PC-9 (cell line): ENCODE data around the gene ZNF222. TPM values are rescaled to one million over a fixed set of nuclear protein-coding genes. Genes with fewer than 3 reads are reported as not detected.

Experiments used
- BruUV-seq: library from RNA; stranded (reverse); fragments of 400-500 nt; replicated peaks from 2 replicates; lab custom pipeline; 2021; lab: Mats Ljungman, UMichigan
- CTCF ChIA-PET: fragments of 300-600 bp; sonication (Branson Sonifier 250); formaldehyde crosslinking; loops from one replicate; lab custom pipeline; 2022; ENCODE audit warnings: antibody characterized with exemption; lab: Charles Lee
- POLR2A ChIA-PET: fragments of 300-600 bp; sonication (Branson Sonifier 250); formaldehyde crosslinking; loops from one replicate; lab custom pipeline; 2022; ENCODE audit warnings: antibody characterized with exemption; ENCODE audit not compliant: unreplicated experiment; lab: Charles Lee
- DNase-seq, 2 experiments: peaks; one replicate each; pipeline versions ENCODE4 v3.0.0 to v3.0.0-alpha.2; 2015 to 2022; ENCODE audit warnings: mixed read lengths in 1 of 2
- H2AFZ ChIP-seq: fragments of 200-600 bp; sonication (generic); 2 replicates; pipeline ENCODE4 v1.8.1; 2017; ENCODE audit warnings: antibody characterized with exemption
- H3F3A ChIP-seq: fragments of 200-600 bp; sonication (generic); 2 replicates; pipeline ENCODE4 v1.8.1; 2017; ENCODE audit warnings: antibody characterized with exemption, mild to moderate bottlenecking, low read depth; ENCODE audit not compliant: insufficient read depth
- H3K27ac ChIP-seq: fragments of 200-600 bp; sonication (generic); 2 replicates; pipeline ENCODE4 v1.6.1; 2016; ENCODE audit warnings: mixed run types
- H3K27me3 ChIP-seq: fragments of 200-600 bp; sonication (generic); 2 replicates; pipeline ENCODE4 v1.6.1; 2016; ENCODE audit warnings: low read depth, mixed run types; ENCODE audit not compliant: insufficient read depth
- H3K36me3 ChIP-seq: fragments of 200-600 bp; sonication (generic); 2 replicates; pipeline ENCODE4 v1.6.1; 2016; ENCODE audit warnings: low read depth, mixed run types
- H3K4me1 ChIP-seq: fragments of 200-600 bp; sonication (generic); replicated peaks from 2 replicates; pipeline ENCODE4 v1.6.1; 2016; ENCODE audit warnings: mixed run types; ENCODE audit not compliant: insufficient read depth
- H3K4me2 ChIP-seq: fragments of 200-600 bp; sonication (generic); 2 replicates; pipeline ENCODE4 v1.6.1; 2017; ENCODE audit warnings: mixed run types
- H3K4me3 ChIP-seq: fragments of 200-600 bp; sonication (generic); 2 replicates; pipeline ENCODE4 v1.6.1; 2016; ENCODE audit warnings: mixed run types
- H3K79me2 ChIP-seq: fragments of 200-600 bp; sonication (generic); 2 replicates; pipeline ENCODE4 v1.6.1; 2017; ENCODE audit warnings: low read depth, mixed run types
- H3K9me2 ChIP-seq: fragments of 200-600 bp; sonication (generic); 2 replicates; pipeline ENCODE4 v1.8.1; 2017; ENCODE audit warnings: mild to moderate bottlenecking; ENCODE audit not compliant: insufficient read depth
- H3K9me3 ChIP-seq: fragments of 200-600 bp; sonication (generic); 2 replicates; pipeline ENCODE4 v1.8.1; 2016; ENCODE audit warnings: low read depth; ENCODE audit not compliant: insufficient read depth
- H4K20me1 ChIP-seq: fragments of 200-600 bp; sonication (generic); 2 replicates; pipeline ENCODE4 v1.8.1; 2017; ENCODE audit not compliant: insufficient read depth
- EZH2 ChIP-seq: fragments of 200-600 bp; sonication (generic); IDR thresholded peaks from 2 replicates; pipeline ENCODE4 v1.8.0; 2017; ENCODE audit warnings: antibody characterized with exemption, low read depth
- intact Hi-C: fragments of 100-400 bp; cut with micrococcal nuclease; formaldehyde crosslinking; loops from one replicate; pipeline ENCODE4 v1.10.0; 2022; ENCODE audit not compliant: unreplicated experiment
- total RNA-seq: library from RNA; stranded (reverse); gene quantifications from 2 replicates; pipeline ENCODE4 v1.2.3, GENCODE V29; 2021
- TF ChIP-seq, protein P1 (sequence below): fragments of 200-600 bp; sonication (generic); conservative IDR thresholded peaks from 2 replicates; pipeline ENCODE4 v1.6.1; 2017; ENCODE audit warnings: mixed run types, antibody characterized with exemption, mild to moderate bottlenecking, moderate library complexity

The ZNF222 gene
- total RNA-seq, 1 experiment from 2014 or later = 2.1 TPM

DNA sequence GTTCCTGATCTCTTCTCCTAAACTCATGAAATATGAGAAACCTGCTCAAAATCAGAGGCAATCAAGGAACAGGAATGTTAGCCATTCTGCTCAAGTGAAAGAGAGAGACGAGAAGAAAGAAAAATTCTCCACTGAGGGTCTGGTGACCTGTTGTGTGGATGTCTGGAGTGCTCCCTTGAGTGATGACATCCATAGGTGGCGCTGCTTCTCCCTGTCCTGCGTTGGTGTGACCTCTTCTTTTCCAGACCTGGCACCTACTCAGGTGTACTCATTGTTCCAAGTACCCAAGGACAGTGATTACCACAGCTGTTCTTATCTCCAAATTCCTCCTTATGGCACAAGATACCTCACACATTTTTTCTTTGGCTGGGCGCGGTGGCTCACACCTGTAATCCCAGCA lies 30.7 kb downstream of the ZNF222 start:
- Histone ChIP-seq H4K20me1 (no peaks in the 10 kb centered on the region), H3K27ac (no peak overlapping the region), H3K9me3 (0 out of 2 replicates have a peak, but pooled peaks cover 5% of the 10 kb centered on the region), H2AFZ (no peak overlapping the region), H3K27me3 (no peaks in the 10 kb centered on the region), H3K79me2 (peaks cover 7% of the 10 kb centered on the region; the same call in 1 of the 2 replicates), H3K9me2 (no peaks in the 10 kb centered on the region), H3K4me3 (no peak overlapping the region), H3F3A (peaks cover 5% of the 10 kb centered on the region; the same call in 1 of the 2 replicates), H3K4me2 (no peak overlapping the region), H3K4me1 (peaks cover 7% of the 10 kb centered on the region; the same call in 1 of the 2 replicates), H3K36me3 (peaks cover 9% of the 10 kb centered on the region; the same call in 1 of the 2 replicates)
- ChIA-PET POLR2A (no interaction called here), CTCF (no interaction called here)
- intact Hi-C loops = no loop called here
- TF ChIP-seq, protein P1, sequence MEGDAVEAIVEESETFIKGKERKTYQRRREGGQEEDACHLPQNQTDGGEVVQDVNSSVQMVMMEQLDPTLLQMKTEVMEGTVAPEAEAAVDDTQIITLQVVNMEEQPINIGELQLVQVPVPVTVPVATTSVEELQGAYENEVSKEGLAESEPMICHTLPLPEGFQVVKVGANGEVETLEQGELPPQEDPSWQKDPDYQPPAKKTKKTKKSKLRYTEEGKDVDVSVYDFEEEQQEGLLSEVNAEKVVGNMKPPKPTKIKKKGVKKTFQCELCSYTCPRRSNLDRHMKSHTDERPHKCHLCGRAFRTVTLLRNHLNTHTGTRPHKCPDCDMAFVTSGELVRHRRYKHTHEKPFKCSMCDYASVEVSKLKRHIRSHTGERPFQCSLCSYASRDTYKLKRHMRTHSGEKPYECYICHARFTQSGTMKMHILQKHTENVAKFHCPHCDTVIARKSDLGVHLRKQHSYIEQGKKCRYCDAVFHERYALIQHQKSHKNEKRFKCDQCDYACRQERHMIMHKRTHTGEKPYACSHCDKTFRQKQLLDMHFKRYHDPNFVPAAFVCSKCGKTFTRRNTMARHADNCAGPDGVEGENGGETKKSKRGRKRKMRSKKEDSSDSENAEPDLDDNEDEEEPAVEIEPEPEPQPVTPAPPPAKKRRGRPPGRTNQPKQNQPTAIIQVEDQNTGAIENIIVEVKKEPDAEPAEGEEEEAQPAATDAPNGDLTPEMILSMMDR = no peak
- no peak for TF ChIP-seq EZH2
- BruUV-seq = no TSS peak
- DNase-seq = no peak

DNA sequence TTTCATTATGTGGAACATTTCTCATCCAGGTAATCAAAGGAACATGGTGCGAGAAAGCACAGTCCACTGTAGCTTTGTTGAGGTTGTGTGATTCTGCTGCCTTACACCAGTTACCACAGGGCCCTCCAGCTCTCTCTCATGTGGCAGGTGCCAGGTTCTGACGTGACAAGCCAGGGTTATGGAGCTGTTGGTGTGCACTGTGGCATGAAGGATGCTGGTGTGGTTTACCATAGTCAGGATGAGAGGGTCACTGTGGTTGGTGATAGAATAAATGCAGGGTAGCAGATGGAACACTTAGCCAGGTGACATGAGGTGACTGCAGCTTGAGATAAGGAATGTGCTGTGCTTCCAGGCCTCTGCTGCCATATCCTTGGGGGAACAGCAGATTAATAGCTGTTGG lies 34.0 kb downstream of the ZNF222 start:
- intact Hi-C loops = no loop called here
- Histone ChIP-seq H4K20me1 (no peaks in the 10 kb centered on the region), H3K79me2 (no peaks in the 10 kb centered on the region), H3K4me1 (no peaks in the 10 kb centered on the region), H3K27me3 (no peaks in the 10 kb centered on the region), H2AFZ (no peak overlapping the region), H3K4me2 (no peak overlapping the region), H3K9me2 (no peaks in the 10 kb centered on the region), H3K9me3 (0 out of 2 replicates have a peak, but pooled peaks cover 6% of the 10 kb centered on the region), H3K4me3 (no peak overlapping the region), H3F3A (no peaks in the 10 kb centered on the region), H3K36me3 (peaks cover 20% of the 10 kb centered on the region; the same call in 1 of the 2 replicates), H3K27ac (no peak overlapping the region)
- CTCF ChIA-PET = no interaction called here
- DNase-seq = no peak
- no TSS peak for BruUV-seq
- POLR2A ChIA-PET = no interaction called here
- no peak for TF ChIP-seq EZH2
- TF ChIP-seq, protein P1 = no peak

DNA sequence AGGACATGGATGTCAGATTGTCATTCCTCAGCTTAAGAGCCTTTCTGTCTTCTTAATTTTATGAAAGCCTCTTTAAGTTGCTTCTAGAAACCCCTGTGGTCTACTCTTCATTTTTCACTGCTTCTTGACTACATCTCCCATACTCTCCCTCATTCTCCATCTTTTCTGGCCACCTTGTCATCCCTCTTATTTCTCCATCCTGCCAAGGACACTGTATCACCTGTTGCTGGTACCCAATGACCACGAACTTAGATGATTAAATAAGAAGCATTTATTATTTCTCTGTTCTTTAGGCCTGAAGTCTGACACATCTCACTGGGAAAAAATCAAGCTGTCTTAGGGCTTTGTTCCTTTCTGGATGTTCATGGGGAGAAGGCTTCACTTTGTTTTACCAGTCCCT lies 35.9 kb downstream of the ZNF222 start:
- DNase-seq = no peak
- no peaks in the 10 kb centered on the region for H4K20me1 ChIP-seq
- H2AFZ ChIP-seq = no peak overlapping the region
- no peaks in the 10 kb centered on the region for H3K4me1 ChIP-seq
- H3K9me2 ChIP-seq = no peaks in the 10 kb centered on the region
- no peak overlapping the region for H3K27ac ChIP-seq
- H3K4me3 ChIP-seq = no peak overlapping the region
- CTCF ChIA-PET = no interaction called here
- H3K4me2 ChIP-seq = no peak overlapping the region
- no peaks in the 10 kb centered on the region for H3K79me2 ChIP-seq
- POLR2A ChIA-PET = no interaction called here
- intact Hi-C loops = no loop called here
- no peaks in the 10 kb centered on the region for H3F3A ChIP-seq
- H3K9me3 ChIP-seq = peaks cover 17% of the 10 kb centered on the region
- peaks cover 33% of the 10 kb centered on the region for H3K36me3 ChIP-seq
- BruUV-seq = no TSS peak
- TF ChIP-seq, protein P1 = no peak
- no peak for TF ChIP-seq EZH2
- H3K27me3 ChIP-seq = no peaks in the 10 kb centered on the region
